Endodermal cell (in vitro differentiated cells): ENCODE measurements around the gene PPARG. TPM values are rescaled to one million over a fixed set of nuclear protein-coding genes. Genes with fewer than 3 reads are reported as not detected.

Experiments used
- DNase-seq: peaks from one replicate; pipeline ENCODE4 v3.0.0-alpha.2; 2017
- H3K27ac ChIP-seq: 2 replicates; pipeline ENCODE4 v1.5.1; 2013; ENCODE audit warnings: mild to moderate bottlenecking, low read depth, low read length, moderate library complexity
- H3K27me3 ChIP-seq: 2 replicates; pipeline ENCODE4 v1.6.1; 2013; ENCODE audit warnings: mild to moderate bottlenecking, low read length, moderate library complexity; ENCODE audit not compliant: insufficient read depth, control insufficient read depth, poor library complexity, severe bottlenecking
- H3K36me3 ChIP-seq: 2 replicates; pipeline ENCODE4 v1.7.0; 2013; ENCODE audit warnings: mild to moderate bottlenecking, low read length, moderate library complexity; ENCODE audit not compliant: control insufficient read depth, insufficient read depth
- H3K4me1 ChIP-seq: one replicate; pipeline ENCODE4 v1.7.0; 2013; ENCODE audit warnings: low read length; ENCODE audit not compliant: control insufficient read depth, insufficient read depth
- H3K4me3 ChIP-seq: 2 replicates; pipeline ENCODE4 v1.5.1; 2013; ENCODE audit warnings: mild to moderate bottlenecking, low read length, moderate library complexity
- H3K9ac ChIP-seq: 2 replicates; pipeline ENCODE4 v1.6.1; 2013; ENCODE audit warnings: mild to moderate bottlenecking, low read length, moderate library complexity; ENCODE audit not compliant: poor library complexity, severe bottlenecking; ENCODE audit errors: extremely low read depth
- H3K9me3 ChIP-seq: 2 replicates; pipeline ENCODE4 v1.6.1; 2013; ENCODE audit warnings: mild to moderate bottlenecking, low read length, moderate library complexity; ENCODE audit not compliant: control insufficient read depth
- H3K27ac Mint-ChIP-seq: 2 replicates; pipeline ENCODE4 v1.8.0; 2020; ENCODE audit warnings: mixed read lengths
- H3K27me3 Mint-ChIP-seq: 2 replicates; pipeline ENCODE4 v1.8.0; 2021; ENCODE audit warnings: mild to moderate bottlenecking, mixed read lengths; ENCODE audit not compliant: insufficient read depth
- H3K36me3 Mint-ChIP-seq: 2 replicates; pipeline ENCODE4 v1.8.0; 2020; ENCODE audit warnings: low read depth, mixed read lengths
- H3K4me1 Mint-ChIP-seq: 2 replicates; pipeline ENCODE4 v1.8.0; 2020; ENCODE audit warnings: mixed read lengths
- H3K4me3 Mint-ChIP-seq: 2 replicates; pipeline ENCODE4 v1.8.0; 2020; ENCODE audit warnings: mild to moderate bottlenecking, moderate library complexity, mixed read lengths
- H3K9me3 Mint-ChIP-seq: 2 replicates; pipeline ENCODE4 v1.8.0; 2020; ENCODE audit warnings: mild to moderate bottlenecking, mixed read lengths
- WGBS, 2 experiments: methylation state at CpG; one replicate each; pipeline versions ENCODE4 v1.1.5 to v1.1.7; 2013; ENCODE audit warnings: missing lambda C conversion rate in 2 of 2, mixed read lengths in 1 of 2; ENCODE audit not compliant: insufficient coverage in 1 of 2, insufficient read length in 1 of 2; 5-methylcytosine and 5-hydroxymethylcytosine counted together
- total RNA-seq, 2 donors: library from RNA; stranded (reverse); fragmentation: NEBNext Ultra II Directional in 1 of 2; extraction: Animal tissue kit (Norgen Biotek cat#: 25700) in 1 of 2; gene quantifications; 2 replicates in 1 of 2; 3 replicates in 1 of 2; pipeline ENCODE4 v1.2.1, GENCODE V29; 2021
- TF ChIP-seq, protein P1 (sequence below): fragments of 200-600 bp; sonication (generic); conservative IDR thresholded peaks from 2 replicates; pipeline ENCODE4 v1.5.0; 2021; ENCODE audit warnings: antibody characterized with exemption, mild to moderate bottlenecking

PPARG gene
- total RNA-seq, 2 donors from 2014 or later, result 3.8 to 4.5 TPM

DNA sequence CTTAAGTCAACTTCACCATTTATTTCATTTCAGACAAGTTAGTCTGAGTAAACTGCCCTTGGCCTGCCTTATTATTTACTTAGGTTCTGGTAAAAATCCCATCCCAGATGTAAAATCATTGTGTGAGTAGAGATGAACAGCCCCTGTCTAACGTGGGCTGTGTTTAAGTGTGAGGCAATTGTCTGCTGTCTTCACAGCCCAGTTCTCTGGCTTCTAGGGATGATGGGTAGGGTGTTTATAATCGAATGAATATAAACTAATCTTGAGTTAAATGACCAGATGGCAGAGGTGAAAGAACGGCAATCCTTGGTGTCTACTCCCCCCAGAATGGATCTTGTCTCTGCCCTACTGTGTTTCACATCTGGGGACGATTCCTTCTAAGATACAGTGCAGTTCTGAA lies 20.8 kb downstream of the PPARG start:
- H3K4me3 Mint-ChIP-seq, result no peak overlapping the region
- WGBS, 2 experiments, result 87 to 90% methylated on average over 3 to 4 of the region's 4 CpGs
- Histone ChIP-seq H3K9ac (no peak overlapping the region), H3K27ac (no peak overlapping the region), H3K4me3 (no peak overlapping the region), H3K27me3 (peaks cover 5% of the 10 kb centered on the region), H3K36me3 (no peaks in the 10 kb centered on the region), H3K4me1 (no peaks in the 10 kb centered on the region), H3K9me3 (no peaks in the 10 kb centered on the region)
- H3K4me1 Mint-ChIP-seq, result no peaks in the 10 kb centered on the region
- peaks cover 11% of the 10 kb centered on the region for H3K27me3 Mint-ChIP-seq
- TF ChIP-seq, protein P1, sequence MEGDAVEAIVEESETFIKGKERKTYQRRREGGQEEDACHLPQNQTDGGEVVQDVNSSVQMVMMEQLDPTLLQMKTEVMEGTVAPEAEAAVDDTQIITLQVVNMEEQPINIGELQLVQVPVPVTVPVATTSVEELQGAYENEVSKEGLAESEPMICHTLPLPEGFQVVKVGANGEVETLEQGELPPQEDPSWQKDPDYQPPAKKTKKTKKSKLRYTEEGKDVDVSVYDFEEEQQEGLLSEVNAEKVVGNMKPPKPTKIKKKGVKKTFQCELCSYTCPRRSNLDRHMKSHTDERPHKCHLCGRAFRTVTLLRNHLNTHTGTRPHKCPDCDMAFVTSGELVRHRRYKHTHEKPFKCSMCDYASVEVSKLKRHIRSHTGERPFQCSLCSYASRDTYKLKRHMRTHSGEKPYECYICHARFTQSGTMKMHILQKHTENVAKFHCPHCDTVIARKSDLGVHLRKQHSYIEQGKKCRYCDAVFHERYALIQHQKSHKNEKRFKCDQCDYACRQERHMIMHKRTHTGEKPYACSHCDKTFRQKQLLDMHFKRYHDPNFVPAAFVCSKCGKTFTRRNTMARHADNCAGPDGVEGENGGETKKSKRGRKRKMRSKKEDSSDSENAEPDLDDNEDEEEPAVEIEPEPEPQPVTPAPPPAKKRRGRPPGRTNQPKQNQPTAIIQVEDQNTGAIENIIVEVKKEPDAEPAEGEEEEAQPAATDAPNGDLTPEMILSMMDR, result no peak
- no peaks in the 10 kb centered on the region for H3K9me3 Mint-ChIP-seq
- DNase-seq, result no peak
- H3K27ac Mint-ChIP-seq, result no peak overlapping the region
- H3K36me3 Mint-ChIP-seq, result no peaks in the 10 kb centered on the region

DNA sequence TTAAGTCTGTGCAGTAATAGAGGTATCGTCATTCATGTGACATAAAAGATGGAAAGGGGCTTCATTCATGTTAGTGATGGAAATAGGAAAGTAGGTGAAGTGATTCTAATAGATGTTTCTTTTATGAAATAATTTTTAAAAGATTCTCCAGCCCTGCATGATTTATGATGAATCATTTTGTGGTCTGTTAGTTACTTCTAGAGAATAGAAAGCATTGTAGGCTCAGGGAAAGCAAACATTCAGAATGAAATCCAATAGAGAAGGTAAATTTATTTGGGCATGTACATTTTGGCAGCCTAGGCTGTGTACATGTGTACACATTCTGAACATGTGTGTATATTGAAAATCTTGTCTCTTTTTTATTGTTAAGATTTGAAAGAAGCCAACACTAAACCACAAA lies 23.1 kb downstream of the PPARG start:
- TF ChIP-seq, protein P1, result no peak

DNA sequence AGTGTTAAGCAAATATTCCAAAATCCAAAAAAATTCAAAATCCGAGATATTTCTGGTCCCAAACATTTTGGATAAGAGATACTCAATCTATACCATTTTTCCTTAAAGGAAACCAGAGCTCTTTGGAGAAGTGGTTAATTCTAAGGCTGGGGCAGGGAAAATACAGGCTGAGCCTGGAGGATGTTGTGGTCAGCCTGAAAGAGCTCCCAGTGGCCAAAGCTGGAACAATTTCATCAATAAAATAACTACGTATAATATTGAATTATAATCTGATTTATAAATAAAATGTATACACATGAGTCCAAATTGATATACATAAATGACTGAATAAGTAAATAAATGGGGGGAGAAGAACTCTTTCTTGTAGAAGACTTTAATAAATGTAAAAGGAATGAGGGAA lies 24.6 kb downstream of the PPARG start:
- H3K27ac ChIP-seq, result no peak overlapping the region
- H3K9ac ChIP-seq, result no peak overlapping the region
- Mint-ChIP-seq H3K4me1 (no peaks in the 10 kb centered on the region), H3K36me3 (no peaks in the 10 kb centered on the region), H3K4me3 (no peak overlapping the region), H3K27ac (no peak overlapping the region), H3K27me3 (peaks cover 4% of the 10 kb centered on the region), H3K9me3 (no peaks in the 10 kb centered on the region)
- no peaks in the 10 kb centered on the region for H3K9me3 ChIP-seq
- no peaks in the 10 kb centered on the region for H3K4me1 ChIP-seq
- H3K27me3 ChIP-seq, result no peaks in the 10 kb centered on the region
- WGBS, 2 experiments, result 56% methylated on average over 1 of the region's 2 CpGs; no CpG with 5 or more reads in 1 of the 2 experiments
- TF ChIP-seq, protein P1, result peak; percentile 60
- no peak overlapping the region for H3K4me3 ChIP-seq
- no peak for DNase-seq
- H3K36me3 ChIP-seq, result no peaks in the 10 kb centered on the region

More for the DNA sequence above, 23.1 kb downstream of the PPARG start:
- Mint-ChIP-seq H3K27ac (no peak overlapping the region), H3K4me1 (no peaks in the 10 kb centered on the region), H3K4me3 (no peak overlapping the region), H3K36me3 (no peaks in the 10 kb centered on the region), H3K27me3 (peaks cover 4% of the 10 kb centered on the region), H3K9me3 (no peaks in the 10 kb centered on the region)
- Histone ChIP-seq H3K9ac (no peak overlapping the region), H3K4me1 (no peaks in the 10 kb centered on the region), H3K27ac (no peak overlapping the region), H3K36me3 (no peaks in the 10 kb centered on the region), H3K4me3 (no peak overlapping the region), H3K27me3 (no peaks in the 10 kb centered on the region), H3K9me3 (no peaks in the 10 kb centered on the region)
- no peak for DNase-seq
- 88 to 90% methylated on average over 1 of the region's 1 CpG for WGBS, 2 experiments
